Hepatocyte (in vitro differentiated cells): ENCODE data around the gene OLIG2.

Experiments used
- CTCF ChIP-seq: fragments of 200-600 bp; sonication (generic); IDR thresholded peaks from 2 replicates; pipeline ENCODE4 v1.5.1; 2016; ENCODE audit warnings: antibody characterized with exemption, mild to moderate bottlenecking; ENCODE audit not compliant: poor library complexity
- EZH2 ChIP-seq: fragments of 200-600 bp; sonication (generic); IDR thresholded peaks from 2 replicates; pipeline ENCODE4 v1.6.1; 2016; ENCODE audit warnings: antibody characterized with exemption, mild to moderate bottlenecking, borderline replicate concordance
- EZH2phosphoT487 ChIP-seq: fragments of 200-600 bp; sonication (generic); IDR thresholded peaks from one replicate; pipeline ENCODE4 v1.6.1; 2018; ENCODE audit warnings: antibody characterized with exemption, mild to moderate bottlenecking, low read depth, moderate library complexity; ENCODE audit not compliant: unreplicated experiment, severe bottlenecking

- TF ChIP-seq CTCF (no peak), EZH2 (peak; percentile 21), EZH2phosphoT487 (no peak)
Observed at GRCh38 chr21:33064623-33065390, 39.1 kb downstream of the OLIG2 start.
